Lower leg skin (tissue), 3 donors: ENCODE measurements around the gene ULBP2.

Source experiments
- CTCF ChIP-seq, 3 donors: fragments of 450-650 bp; IDR thresholded peaks; one replicate each; pipeline ENCODE4 v1.5.1; 2016; ENCODE audit warnings: antibody characterized with exemption in 3 of 3, mild to moderate bottlenecking in 3 of 3, moderate library complexity in 2 of 3
- POLR2A ChIP-seq, 2 donors: fragments of 450-650 bp; IDR thresholded peaks; one replicate each; pipeline ENCODE4 v1.6.1; 2016 to 2017; ENCODE audit warnings: antibody characterized with exemption in 2 of 2, mild to moderate bottlenecking in 1 of 2, moderate library complexity in 1 of 2

GRCh38 chr6:149897015-149897697, 44.7 kb upstream of the ULBP2 start:
- no peak for TF ChIP-seq CTCF (IDR thresholded peaks at IDR 0.05)
- TF ChIP-seq POLR2A (IDR thresholded peaks at IDR 0.05) = no peak
